Measurements from ENCODE around the gene UBAP1L.
"Not testable (repeated sequence)": the region's sequence is repeated elsewhere in the genome, so short reads cannot be mapped to it uniquely, and the experiment has no call there.

The UBAP1L gene

GRCh38 chr15:65048241-65048640 is 66.8 kb downstream of the UBAP1L start:
- no peak overlapping the region for H4K8ac ChIP-seq (ENCODE audit: low read length)
- no peaks in the 10 kb centered on the region for H3K36me3 ChIP-seq (ENCODE audit: control insufficient read depth in 1 of 2, insufficient read depth in 2 of 2, low read depth in 1 of 2, low read length in 2 of 2)
- no peak for DNase-seq
- no peak overlapping the region for H2BK5ac ChIP-seq (ENCODE audit: low read depth, low read length, poor library complexity, severe bottlenecking)
- no peak overlapping the region for H2AFZ ChIP-seq (ENCODE audit: low read depth, low read length)
- H3K9ac ChIP-seq (ENCODE audit: low read length) = no peak overlapping the region
- no peak overlapping the region for H3K4me3 ChIP-seq (ENCODE audit: insufficient read depth in 1 of 2, low read depth in 1 of 2, low read length in 2 of 2)
- no CpG with 5 or more reads among the region's 2 CpGs for WGBS
- H3K79me1 ChIP-seq (replicated peaks; ENCODE audit: low read length, poor library complexity, severe bottlenecking) = no peaks in the 10 kb centered on the region
- no peaks in the 10 kb centered on the region for H3K9me3 ChIP-seq (ENCODE audit: control insufficient read depth, low read length)
- H2BK12ac ChIP-seq (ENCODE audit: low read length in 2 of 2) = no peak overlapping the region
- H2BK120ac ChIP-seq (ENCODE audit: low read depth, low read length) = no peak overlapping the region
- H3K27me3 ChIP-seq (ENCODE audit: control insufficient read depth in 1 of 2, insufficient read depth in 1 of 2, low read length in 2 of 2) = peaks cover 5 to 15% of the 10 kb centered on the region in 2 experiments
- H2BK15ac ChIP-seq (ENCODE audit: low read depth, poor library complexity, severe bottlenecking) = no peak overlapping the region
- no peak overlapping the region for H3K4ac ChIP-seq (ENCODE audit: low read depth in 1 of 2, low read length in 2 of 2)
- no peak overlapping the region for H2AK5ac ChIP-seq (ENCODE audit: low read length, severe bottlenecking)
- no peak overlapping the region for H3K18ac ChIP-seq (ENCODE audit: low read depth in 1 of 2, low read length in 2 of 2)
- H3K23ac ChIP-seq (ENCODE audit: low read length in 2 of 2) = no peak overlapping the region
- no peak overlapping the region for H3K14ac ChIP-seq (ENCODE audit: low read length in 2 of 2)
- H3K4me2 ChIP-seq (ENCODE audit: low read length, poor library complexity, severe bottlenecking) = no peak overlapping the region
- H3K27ac ChIP-seq (ENCODE audit: low read length, poor library complexity, severe bottlenecking) = no peak overlapping the region
- no peak overlapping the region for H4K91ac ChIP-seq (ENCODE audit: low read length)
- H3K4me1 ChIP-seq (ENCODE audit: control insufficient read depth, insufficient read depth, low read depth, low read length) = peaks cover 17% of the 10 kb centered on the region

- H2BK12ac ChIP-seq (ENCODE audit: low read length in 2 of 2) = peak within 1 kb of the TSS in 1 of 2 experiments; percentile 47
- no peak within 1 kb of the TSS for H3K4me2 ChIP-seq (ENCODE audit: low read length, poor library complexity, severe bottlenecking)
- no peaks in the 10 kb centered on the region for H3K9me3 ChIP-seq (ENCODE audit: control insufficient read depth, low read length)
- no peak within 1 kb of the TSS for H2BK120ac ChIP-seq (ENCODE audit: low read depth, low read length)
- no peak within 1 kb of the TSS for H3K18ac ChIP-seq (ENCODE audit: low read depth in 1 of 2, low read length in 2 of 2)
- H2AK5ac ChIP-seq (ENCODE audit: low read length, severe bottlenecking) = no peak within 1 kb of the TSS
- no peak within 1 kb of the TSS for H2BK15ac ChIP-seq (ENCODE audit: low read depth, poor library complexity, severe bottlenecking)
- WGBS = 62% methylated on average over 7 of the region's 7 CpGs
- H4K8ac ChIP-seq (ENCODE audit: low read length) = no peak within 1 kb of the TSS
- no peak within 1 kb of the TSS for H3K14ac ChIP-seq (ENCODE audit: low read length in 2 of 2)
- no peaks in the 10 kb centered on the region for H3K36me3 ChIP-seq (ENCODE audit: control insufficient read depth in 1 of 2, insufficient read depth in 2 of 2, low read depth in 1 of 2, low read length in 2 of 2)
- peak; percentile 84 for DNase-seq
- H3K9ac ChIP-seq (ENCODE audit: low read length) = no peak within 1 kb of the TSS
- H3K27me3 ChIP-seq (ENCODE audit: control insufficient read depth in 1 of 2, insufficient read depth in 1 of 2, low read length in 2 of 2) = no peaks in the 10 kb centered on the region
- peaks cover 16% of the 10 kb centered on the region for H3K4me1 ChIP-seq (ENCODE audit: control insufficient read depth, insufficient read depth, low read depth, low read length)
- no peak within 1 kb of the TSS for H3K23ac ChIP-seq (ENCODE audit: low read length in 2 of 2)
- H2BK5ac ChIP-seq (ENCODE audit: low read depth, low read length, poor library complexity, severe bottlenecking) = no peak within 1 kb of the TSS
- H4K91ac ChIP-seq (ENCODE audit: low read length) = no peak within 1 kb of the TSS
- no peak within 1 kb of the TSS for H2AFZ ChIP-seq (ENCODE audit: low read depth, low read length)
- no peak within 1 kb of the TSS for H3K4me3 ChIP-seq (ENCODE audit: insufficient read depth in 1 of 2, low read depth in 1 of 2, low read length in 2 of 2)
- no peak within 1 kb of the TSS for H3K27ac ChIP-seq (ENCODE audit: low read length, poor library complexity, severe bottlenecking)
- no peaks in the 10 kb centered on the region for H3K79me1 ChIP-seq (replicated peaks; ENCODE audit: low read length, poor library complexity, severe bottlenecking)
- no peak within 1 kb of the TSS for H3K4ac ChIP-seq (ENCODE audit: low read depth in 1 of 2, low read length in 2 of 2)
These were observed 70.1 kb downstream of the UBAP1L start, which contains the start of gene SLC51B for GRCh38 chr15:65044724-65045481. SLC51B (plus strand) TSS chr15:65045387; CDS start chr15:65050005, 4,618 bp downstream.

- H2BK15ac ChIP-seq (ENCODE audit: low read depth, poor library complexity, severe bottlenecking); H3K4me1 ChIP-seq (ENCODE audit: control insufficient read depth, insufficient read depth, low read depth, low read length); H3K18ac ChIP-seq (ENCODE audit: low read depth in 1 of 2, low read length in 2 of 2); H3K27ac ChIP-seq (ENCODE audit: low read length, poor library complexity, severe bottlenecking); H3K36me3 ChIP-seq (ENCODE audit: control insufficient read depth in 1 of 2, insufficient read depth in 2 of 2, low read depth in 1 of 2, low read length in 2 of 2); H3K9ac ChIP-seq (ENCODE audit: low read length); H2BK5ac ChIP-seq (ENCODE audit: low read depth, low read length, poor library complexity, severe bottlenecking); H2AFZ ChIP-seq (ENCODE audit: low read depth, low read length); H4K8ac ChIP-seq (ENCODE audit: low read length); H3K9me3 ChIP-seq (ENCODE audit: control insufficient read depth, low read length); H2AK5ac ChIP-seq (ENCODE audit: low read length, severe bottlenecking); H3K4ac ChIP-seq (ENCODE audit: low read depth in 1 of 2, low read length in 2 of 2); H3K27me3 ChIP-seq (ENCODE audit: control insufficient read depth in 1 of 2, insufficient read depth in 1 of 2, low read length in 2 of 2); H4K91ac ChIP-seq (ENCODE audit: low read length); H3K14ac ChIP-seq (ENCODE audit: low read length in 2 of 2); H3K4me3 ChIP-seq (ENCODE audit: insufficient read depth in 1 of 2, low read depth in 1 of 2, low read length in 2 of 2); H3K23ac ChIP-seq (ENCODE audit: low read length in 2 of 2); H2BK120ac ChIP-seq (ENCODE audit: low read depth, low read length); H3K79me1 ChIP-seq (replicated peaks; ENCODE audit: low read length, poor library complexity, severe bottlenecking); H2BK12ac ChIP-seq (ENCODE audit: low read length in 2 of 2): not testable (repeated sequence)
- 45% methylated on average over 4 of the region's 5 CpGs for WGBS
- peak; percentile 61 for DNase-seq
- peak overlapping the region; percentile 28 for H3K4me2 ChIP-seq (ENCODE audit: low read length, poor library complexity, severe bottlenecking)
These were observed 70.8 kb downstream of the UBAP1L start for GRCh38 chr15:65044218-65044617.

GRCh38 chr15:65042776-65043327 is 72.1 kb downstream of the UBAP1L start:
- no peak overlapping the region for H4K91ac ChIP-seq (ENCODE audit: low read length)
- peak overlapping the region; percentile 61 for H2AK5ac ChIP-seq (ENCODE audit: low read length, severe bottlenecking)
- WGBS = 56% methylated on average over 1 of the region's 4 CpGs
- H3K9me3 ChIP-seq (ENCODE audit: control insufficient read depth, low read length) = no peaks in the 10 kb centered on the region
- no peak overlapping the region for H4K8ac ChIP-seq (ENCODE audit: low read length)
- H3K14ac ChIP-seq (ENCODE audit: low read length in 2 of 2) = peak overlapping the region in 1 of 2 experiments; percentile 46
- H3K9ac ChIP-seq (ENCODE audit: low read length) = no peak overlapping the region
- no peak overlapping the region for H3K23ac ChIP-seq (ENCODE audit: low read length in 2 of 2)
- H2AFZ ChIP-seq (ENCODE audit: low read depth, low read length) = no peak overlapping the region
- H3K27ac ChIP-seq (ENCODE audit: low read length, poor library complexity, severe bottlenecking) = no peak overlapping the region
- no peak overlapping the region for H3K4me2 ChIP-seq (ENCODE audit: low read length, poor library complexity, severe bottlenecking)
- no peak overlapping the region for H2BK120ac ChIP-seq (ENCODE audit: low read depth, low read length)
- peaks cover 10% of the 10 kb centered on the region for H3K4me1 ChIP-seq (ENCODE audit: control insufficient read depth, insufficient read depth, low read depth, low read length)
- H3K79me1 ChIP-seq (replicated peaks; ENCODE audit: low read length, poor library complexity, severe bottlenecking) = no peaks in the 10 kb centered on the region
- H2BK12ac ChIP-seq (ENCODE audit: low read length in 2 of 2) = no peak overlapping the region
- no peak overlapping the region for H2BK15ac ChIP-seq (ENCODE audit: low read depth, poor library complexity, severe bottlenecking)
- no peaks in the 10 kb centered on the region for H3K36me3 ChIP-seq (ENCODE audit: control insufficient read depth in 1 of 2, insufficient read depth in 2 of 2, low read depth in 1 of 2, low read length in 2 of 2)
- no peak for DNase-seq
- H3K4me3 ChIP-seq (ENCODE audit: insufficient read depth in 1 of 2, low read depth in 1 of 2, low read length in 2 of 2) = no peak overlapping the region
- H3K27me3 ChIP-seq (ENCODE audit: control insufficient read depth in 1 of 2, insufficient read depth in 1 of 2, low read length in 2 of 2) = no peaks in the 10 kb centered on the region
- H3K4ac ChIP-seq (ENCODE audit: low read depth in 1 of 2, low read length in 2 of 2) = no peak overlapping the region
- no peak overlapping the region for H2BK5ac ChIP-seq (ENCODE audit: low read depth, low read length, poor library complexity, severe bottlenecking)
- no peak overlapping the region for H3K18ac ChIP-seq (ENCODE audit: low read depth in 1 of 2, low read length in 2 of 2)
